ENCODE measurements around the gene CLCN2.

CLCN2 gene

DNA sequence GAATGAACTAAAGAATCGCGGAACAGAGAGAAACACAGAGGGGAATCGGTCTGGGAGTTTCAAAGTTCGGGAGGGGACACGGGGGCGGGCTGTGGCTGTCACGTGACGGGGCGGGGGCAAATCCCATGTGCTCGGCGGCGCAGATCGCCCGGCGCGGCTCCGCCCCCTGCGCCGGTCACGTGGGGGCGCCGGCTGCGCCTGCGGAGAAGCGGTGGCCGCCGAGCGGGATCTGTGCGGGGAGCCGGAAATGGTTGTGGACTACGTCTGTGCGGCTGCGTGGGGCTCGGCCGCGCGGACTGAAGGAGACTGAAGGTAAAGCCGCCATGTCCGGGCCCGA, 47.1 kb downstream of the CLCN2 start, which contains the start of gene EIF4G1:
Gene EIF4G1 (plus strand): TSS at position 244 of the 337 bp plus-strand sequence. CDS start 1,191 bp downstream, outside the sequence.
- peak within 1 kb of the TSS; percentile 93 for H3K4me2 ChIP-seq (ENCODE audit: low read length)
- peaks cover 26% of the 10 kb centered on the region for H3K4me1 ChIP-seq (ENCODE audit: insufficient read depth, low read length, severe bottlenecking)
- H3K27ac ChIP-seq (ENCODE audit: low read depth, low read length, poor library complexity, severe bottlenecking): peak within 1 kb of the TSS; percentile 53
- H3F3A ChIP-seq (ENCODE audit: insufficient read depth, low read length): 0 out of 2 replicates have a peak, but pooled peaks cover 4% of the 10 kb centered on the region
- 0 out of 2 replicates have a peak within 1 kb of the TSS, but pooled peaks have one; percentile 67 for H2AFZ ChIP-seq (ENCODE audit: low read length)
- peak within 1 kb of the TSS; percentile 84 for H3K4me3 ChIP-seq (ENCODE audit: low read depth, low read length, poor library complexity, severe bottlenecking)
- TF ChIP-seq, protein P1, sequence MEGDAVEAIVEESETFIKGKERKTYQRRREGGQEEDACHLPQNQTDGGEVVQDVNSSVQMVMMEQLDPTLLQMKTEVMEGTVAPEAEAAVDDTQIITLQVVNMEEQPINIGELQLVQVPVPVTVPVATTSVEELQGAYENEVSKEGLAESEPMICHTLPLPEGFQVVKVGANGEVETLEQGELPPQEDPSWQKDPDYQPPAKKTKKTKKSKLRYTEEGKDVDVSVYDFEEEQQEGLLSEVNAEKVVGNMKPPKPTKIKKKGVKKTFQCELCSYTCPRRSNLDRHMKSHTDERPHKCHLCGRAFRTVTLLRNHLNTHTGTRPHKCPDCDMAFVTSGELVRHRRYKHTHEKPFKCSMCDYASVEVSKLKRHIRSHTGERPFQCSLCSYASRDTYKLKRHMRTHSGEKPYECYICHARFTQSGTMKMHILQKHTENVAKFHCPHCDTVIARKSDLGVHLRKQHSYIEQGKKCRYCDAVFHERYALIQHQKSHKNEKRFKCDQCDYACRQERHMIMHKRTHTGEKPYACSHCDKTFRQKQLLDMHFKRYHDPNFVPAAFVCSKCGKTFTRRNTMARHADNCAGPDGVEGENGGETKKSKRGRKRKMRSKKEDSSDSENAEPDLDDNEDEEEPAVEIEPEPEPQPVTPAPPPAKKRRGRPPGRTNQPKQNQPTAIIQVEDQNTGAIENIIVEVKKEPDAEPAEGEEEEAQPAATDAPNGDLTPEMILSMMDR (IDR thresholded peaks at IDR 0.05; ENCODE audit: low read length): no peak
- no peak for TF ChIP-seq EZH2 (IDR thresholded peaks at IDR 0.05; ENCODE audit: borderline replicate concordance, low read length)
- H3K36me3 ChIP-seq (ENCODE audit: insufficient read depth, low read length): peaks cover 48% of the 10 kb centered on the region
- peaks cover 46% of the 10 kb centered on the region for H3K79me2 ChIP-seq (ENCODE audit: insufficient read depth, low read length)
- no peaks in the 10 kb centered on the region for H3K9me2 ChIP-seq (ENCODE audit: low read depth, low read length)
- peak within 1 kb of the TSS; percentile 95 for H3K9ac ChIP-seq (ENCODE audit: low read length)
- no peaks in the 10 kb centered on the region for H4K20me1 ChIP-seq (ENCODE audit: insufficient read depth, low read length)
- H3K27me3 ChIP-seq (ENCODE audit: insufficient read depth, low read length): no peaks in the 10 kb centered on the region
- H3K9me3 ChIP-seq (ENCODE audit: low read length): no peaks in the 10 kb centered on the region

DNA sequence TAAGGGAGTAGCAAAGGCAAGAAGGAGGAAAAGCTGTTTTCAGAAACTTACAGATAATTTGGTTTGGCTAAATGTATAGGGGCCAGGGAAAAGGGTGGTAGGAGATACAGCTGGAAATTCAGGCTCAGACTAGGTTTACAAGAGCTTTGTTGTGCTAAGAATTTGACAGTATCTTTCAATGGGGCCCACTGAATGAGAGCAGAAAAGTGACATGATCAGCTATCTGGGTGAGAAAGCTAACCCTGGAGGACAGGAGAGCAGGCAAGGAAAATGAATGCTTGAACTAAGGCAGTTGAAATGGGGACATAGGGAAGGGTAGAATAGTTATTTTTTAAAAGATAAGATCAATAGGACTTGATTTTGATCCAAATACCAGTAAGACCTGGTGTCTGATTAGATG, 49.8 kb downstream of the CLCN2 start:
- Histone ChIP-seq H3K9me3 (ENCODE audit: low read length) (no peaks in the 10 kb centered on the region), H3K27me3 (ENCODE audit: insufficient read depth, low read length) (no peaks in the 10 kb centered on the region), H2AFZ (ENCODE audit: low read length) (no peak overlapping the region), H3K79me2 (ENCODE audit: insufficient read depth, low read length) (peaks cover 19% of the 10 kb centered on the region), H3K4me3 (ENCODE audit: low read depth, low read length, poor library complexity, severe bottlenecking) (no peak overlapping the region), H4K20me1 (ENCODE audit: insufficient read depth, low read length) (no peaks in the 10 kb centered on the region), H3F3A (ENCODE audit: insufficient read depth, low read length) (0 out of 2 replicates have a peak, but pooled peaks cover 4% of the 10 kb centered on the region), H3K9me2 (ENCODE audit: low read depth, low read length) (no peaks in the 10 kb centered on the region), H3K4me2 (ENCODE audit: low read length) (no peak overlapping the region), H3K4me1 (ENCODE audit: insufficient read depth, low read length, severe bottlenecking) (peaks cover 17% of the 10 kb centered on the region), H3K36me3 (ENCODE audit: insufficient read depth, low read length) (peaks cover 49% of the 10 kb centered on the region), H3K27ac (ENCODE audit: low read depth, low read length, poor library complexity, severe bottlenecking) (no peak overlapping the region), H3K9ac (ENCODE audit: low read length) (no peak overlapping the region; the same call in 1 of the 2 replicates)
- no peak for TF ChIP-seq EZH2 (IDR thresholded peaks at IDR 0.05; ENCODE audit: borderline replicate concordance, low read length)
- TF ChIP-seq, protein P1 (IDR thresholded peaks at IDR 0.05; ENCODE audit: low read length): no peak

DNA sequence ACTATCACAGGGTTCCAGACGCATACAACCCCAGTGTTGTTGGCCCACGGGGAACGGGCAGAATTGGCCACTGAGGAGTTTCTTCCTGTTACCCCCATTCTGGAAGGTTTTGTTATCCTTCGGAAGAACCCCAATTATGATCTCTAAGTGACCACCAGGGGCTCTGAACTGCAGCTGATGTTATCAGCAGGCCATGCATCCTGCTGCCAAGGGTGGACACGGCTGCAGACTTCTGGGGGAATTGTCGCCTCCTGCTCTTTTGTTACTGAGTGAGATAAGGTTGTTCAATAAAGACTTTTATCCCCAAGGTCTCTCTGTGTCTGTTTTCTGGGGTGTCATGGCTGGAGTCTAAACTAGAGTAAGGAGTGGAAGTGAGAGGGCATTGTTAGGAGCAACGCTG, 52.7 kb downstream of the CLCN2 start:
- no peak overlapping the region for H2AFZ ChIP-seq (ENCODE audit: low read length)
- TF ChIP-seq, protein P1 (IDR thresholded peaks at IDR 0.05; ENCODE audit: low read length): no peak
- no peak for TF ChIP-seq EZH2 (IDR thresholded peaks at IDR 0.05; ENCODE audit: borderline replicate concordance, low read length)
- H3K4me2 ChIP-seq (ENCODE audit: low read length): no peak overlapping the region
- no peaks in the 10 kb centered on the region for H3K27me3 ChIP-seq (ENCODE audit: insufficient read depth, low read length)
- no peaks in the 10 kb centered on the region for H3K79me2 ChIP-seq (ENCODE audit: insufficient read depth, low read length)
- no peak overlapping the region for H3K4me3 ChIP-seq (ENCODE audit: low read depth, low read length, poor library complexity, severe bottlenecking)
- H3K27ac ChIP-seq (ENCODE audit: low read depth, low read length, poor library complexity, severe bottlenecking): no peak overlapping the region
- H4K20me1 ChIP-seq (ENCODE audit: insufficient read depth, low read length): no peaks in the 10 kb centered on the region
- H3K9ac ChIP-seq (ENCODE audit: low read length): no peak overlapping the region
- H3K9me3 ChIP-seq (ENCODE audit: low read length): no peaks in the 10 kb centered on the region
- peaks cover 62% of the 10 kb centered on the region for H3K36me3 ChIP-seq (ENCODE audit: insufficient read depth, low read length)
- no peaks in the 10 kb centered on the region for H3K9me2 ChIP-seq (ENCODE audit: low read depth, low read length)
- peaks cover under 1% of the 10 kb centered on the region for H3K4me1 ChIP-seq (ENCODE audit: insufficient read depth, low read length, severe bottlenecking)
- H3F3A ChIP-seq (ENCODE audit: insufficient read depth, low read length): 0 out of 2 replicates have a peak, but pooled peaks cover 4% of the 10 kb centered on the region

Measured in OCI-LY1 (cell line).